Pancreas (tissue), 10 donors: ENCODE measurements around the gene DBN1. TPM values are rescaled to one million over a fixed set of nuclear protein-coding genes. Genes with fewer than 3 reads are reported as not detected.
"Not testable (repeated sequence)": the region's sequence is repeated elsewhere in the genome, so short reads cannot be mapped to it uniquely, and the experiment has no call there.

Source experiments
- ATAC-seq, 4 donors: fragments of 200-7000 bp; cut with Tn5 transposase; one replicate each; pipeline versions ENCODE4 v1.8.0 to v1.9.1; 2020; ENCODE audit warnings: mild to moderate bottlenecking in 4 of 4, moderate library complexity in 4 of 4
- DNase-seq, 6 donors: peaks; one replicate each; pipeline ENCODE4 v3.0.0-alpha.2; 2020
- FAIRE-seq: peaks from 2 replicates; lab custom pipeline; 2012; peaks lifted over from hg19 to GRCh38; lab: Jason Lieb, UNC
- H3K27ac ChIP-seq, 4 donors: fragments of 200-600 bp; sonication (generic); 1 replicate in 3 of 4; 2 replicates in 1 of 4; pipeline versions ENCODE4 v1.5.0 to v1.8.0; 2020
- H3K27me3 ChIP-seq, 4 donors: fragments of 200-600 bp; one replicate each; pipeline ENCODE4 v1.8.0; 2021
- H3K36me3 ChIP-seq, 3 donors: fragments of 200-600 bp; sonication (generic) in 1 of 3; one replicate each; pipeline versions ENCODE4 v1.5.0 to v1.8.0; 2020 to 2021
- H3K4me1 ChIP-seq, 3 donors: fragments of 200-600 bp; one replicate each; pipeline ENCODE4 v1.8.0; 2021
- H3K4me3 ChIP-seq, 4 donors: fragments of 200-600 bp; sonication (generic) in 2 of 4; one replicate each; pipeline versions ENCODE4 v1.5.0 to v1.8.0; 2020 to 2021
- H3K9me3 ChIP-seq, 4 donors: fragments of 200-600 bp; one replicate each; pipeline ENCODE4 v1.8.0; 2021
- CTCF ChIP-seq, 4 donors: fragments of 200-600 bp; sonication (generic) in 3 of 4; IDR thresholded peaks; one replicate each; pipeline versions ENCODE4 v1.5.0 to v1.8.0; 2021; ENCODE audit warnings: antibody characterized with exemption in 4 of 4
- WGBS, 2 donors: extraction: QIAGEN DNeasy Blood & Tissue Kit; methylation state at CpG; one replicate each; pipeline ENCODE4 v1.1.7; 2013; 5-methylcytosine and 5-hydroxymethylcytosine counted together
- intact Hi-C, 3 donors: fragments of 100-400 bp; cut with DNase I; formaldehyde crosslinking; loops; one replicate each; pipeline versions ENCODE4 v1.11.1 to v1.14.2; 2022
- polyA plus RNA-seq, 2 donors: library from polyadenylated mRNA; stranded (reverse); fragments of 200-250 nt; gene quantifications; one replicate each; pipeline ENCODE4 v1.2.3, GENCODE V29; 2013
- total RNA-seq, 6 donors: library from RNA; stranded (reverse); fragmentation: NEBNext Ultra II Directional in 4 of 6; extraction: Animal tissue kit (Norgen Biotek cat#: 25700) in 4 of 6; gene quantifications; one replicate each; pipeline versions ENCODE4 v1.2.1 to v1.2.4, GENCODE V29; 2021 to 2023
- donor health status: healthy with polysubstance abuse.
- donor health status: DM: no; HTN: no; CAD: no; lungs with moderate emphysema.
- donor health status: DM: no; HTN: no; CAD: no.
- donor health status: control.
- donor health status: control.
- donor health status: Bipolar disorder and iron deficiency.
- donor health status: DM: yes; HTN: yes; CAD: no.
- donor health status: DM: no; HTN: no; CAD: no.
- donor health status: DM: no; HTN: no; CAD: no.
- donor health status: DM: yes; HTN: yes; CAD: no.

DBN1 gene
- total and polyA plus RNA-seq, 8 donors: 10.2 to 38.2 (median 17.0) TPM

DNA sequence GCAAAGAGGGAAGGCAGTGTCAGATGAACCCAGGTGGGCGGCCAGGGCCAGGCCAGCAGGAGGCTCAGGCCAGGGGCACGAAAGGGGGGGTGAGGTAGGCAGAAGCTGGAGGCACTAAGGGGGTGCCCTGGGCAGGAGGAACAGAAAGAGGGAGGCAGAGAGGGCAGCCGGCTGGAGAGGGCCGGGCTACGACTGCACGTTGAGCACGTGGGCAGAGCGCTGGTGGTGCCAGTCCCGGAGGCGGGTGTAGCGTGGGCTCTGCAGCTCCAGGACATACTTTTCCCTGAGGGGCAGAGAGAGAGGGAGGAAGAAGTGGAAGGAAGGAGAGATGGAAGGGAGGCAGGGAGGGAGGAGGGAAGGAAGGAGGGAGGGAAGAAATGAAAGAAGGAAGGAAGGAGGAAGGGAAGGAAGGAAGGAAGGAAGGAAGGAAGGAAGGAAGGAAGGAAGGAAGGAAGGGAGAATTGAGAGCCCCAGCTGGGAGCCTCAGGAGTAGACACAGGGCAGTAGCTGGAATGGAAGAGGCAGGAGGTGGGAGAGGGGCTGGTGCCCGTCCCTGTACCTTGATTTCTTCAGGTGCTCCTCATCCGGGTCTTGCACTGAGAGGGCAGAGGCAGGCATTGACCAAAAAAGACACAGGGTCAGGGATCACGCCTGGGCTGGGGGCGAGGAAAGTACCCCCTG, 17.0 kb upstream of the DBN1 start:
- intact Hi-C loops: no loop called here
- FAIRE-seq (no peak), ATAC-seq (no peak), DNase-seq (peak in 1 of 6 donors; percentile 55)
- 93 to 96% methylated on average over 14 to 15 of the region's 15 CpGs for WGBS, 2 donors
- Histone ChIP-seq H3K9me3 (no peaks in the 10 kb centered on the region), H3K36me3 (no peaks in the 10 kb centered on the region), H3K27ac (no peak overlapping the region), H3K4me1 (no peaks in the 10 kb centered on the region), H3K27me3 (no peaks in the 10 kb centered on the region), H3K4me3 (no peak overlapping the region)
- TF ChIP-seq CTCF (IDR thresholded peaks at IDR 0.05): no peak

GRCh38 chr5:177489119-177489716, 15.8 kb upstream of the DBN1 start:
- no peak for TF ChIP-seq CTCF (IDR thresholded peaks at IDR 0.05)
- H3K27me3 ChIP-seq: no peaks in the 10 kb centered on the region
- H3K27ac ChIP-seq: no peak overlapping the region
- intact Hi-C loops: no loop called here
- H3K4me1 ChIP-seq: no peaks in the 10 kb centered on the region
- 72 to 81% methylated on average over 26 of the region's 26 CpGs for WGBS, 2 donors
- H3K9me3 ChIP-seq: no peaks in the 10 kb centered on the region
- H3K36me3 ChIP-seq: no peaks in the 10 kb centered on the region
- DNase-seq (peak in 1 of 6 donors; percentile 75), ATAC-seq (peak in 1 of 4 donors; percentile 37), FAIRE-seq (no peak)
- no peak overlapping the region for H3K4me3 ChIP-seq

DNA sequence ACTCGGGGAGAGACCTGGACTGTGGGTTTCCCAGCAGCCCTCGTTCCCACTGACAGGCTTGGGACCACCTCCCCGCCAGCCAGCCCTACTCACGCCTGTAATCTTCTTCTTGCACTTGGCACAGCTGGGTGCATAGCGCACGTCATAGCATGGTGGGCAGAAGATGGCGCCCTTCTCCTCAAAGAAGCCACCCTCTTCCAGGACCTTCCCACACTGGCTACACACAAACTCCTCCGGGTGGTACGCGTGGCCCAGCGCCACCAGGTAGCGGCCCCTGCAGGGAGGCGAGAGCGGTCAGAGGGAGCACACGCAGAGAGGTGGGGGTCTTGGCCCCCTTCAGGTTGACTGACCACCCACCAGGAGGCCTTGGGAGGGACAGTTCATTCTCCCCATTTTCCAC, 14.5 kb upstream of the DBN1 start:
- ATAC-seq: peak in 1 of 4 donors; percentile 22
- 91 to 93% methylated on average over 15 of the region's 15 CpGs for WGBS, 2 donors
- DNase-seq: peak in 2 of 6 donors; percentile 10 to 35
- intact Hi-C loops: no loop called here
- FAIRE-seq: no peak
- Histone ChIP-seq H3K4me1 (no peaks in the 10 kb centered on the region), H3K27me3 (no peaks in the 10 kb centered on the region), H3K4me3 (no peak overlapping the region), H3K27ac (no peak overlapping the region), H3K9me3 (no peaks in the 10 kb centered on the region), H3K36me3 (no peaks in the 10 kb centered on the region)
- no peak for TF ChIP-seq CTCF (IDR thresholded peaks at IDR 0.05)

GRCh38 chr5:177487144-177487543, 13.7 kb upstream of the DBN1 start:
- H3K36me3 ChIP-seq: no peaks in the 10 kb centered on the region
- no peak overlapping the region for H3K27ac ChIP-seq
- DNase-seq (no peak), ATAC-seq (no peak), FAIRE-seq (no peak)
- no peak overlapping the region for H3K4me3 ChIP-seq
- intact Hi-C loops: no loop called here
- no peaks in the 10 kb centered on the region for H3K9me3 ChIP-seq
- TF ChIP-seq CTCF (IDR thresholded peaks at IDR 0.05): no peak
- no peaks in the 10 kb centered on the region for H3K27me3 ChIP-seq
- no peaks in the 10 kb centered on the region for H3K4me1 ChIP-seq
- 91 to 94% methylated on average over 8 of the region's 8 CpGs for WGBS, 2 donors

- ATAC-seq (no peak), FAIRE-seq (no peak), DNase-seq (no peak)
- no peak overlapping the region for H3K27ac ChIP-seq
- intact Hi-C loops: no loop called here
- H3K27me3 ChIP-seq: no peaks in the 10 kb centered on the region
- H3K36me3 ChIP-seq: no peaks in the 10 kb centered on the region
- 97 to 100% methylated on average over 3 of the region's 3 CpGs for WGBS, 2 donors
- no peak for TF ChIP-seq CTCF (IDR thresholded peaks at IDR 0.05)
- no peak overlapping the region for H3K4me3 ChIP-seq
- no peaks in the 10 kb centered on the region for H3K4me1 ChIP-seq
- no peaks in the 10 kb centered on the region for H3K9me3 ChIP-seq
Measured at GRCh38 chr5:177486256-177486655, 12.8 kb upstream of the DBN1 start.

DNA sequence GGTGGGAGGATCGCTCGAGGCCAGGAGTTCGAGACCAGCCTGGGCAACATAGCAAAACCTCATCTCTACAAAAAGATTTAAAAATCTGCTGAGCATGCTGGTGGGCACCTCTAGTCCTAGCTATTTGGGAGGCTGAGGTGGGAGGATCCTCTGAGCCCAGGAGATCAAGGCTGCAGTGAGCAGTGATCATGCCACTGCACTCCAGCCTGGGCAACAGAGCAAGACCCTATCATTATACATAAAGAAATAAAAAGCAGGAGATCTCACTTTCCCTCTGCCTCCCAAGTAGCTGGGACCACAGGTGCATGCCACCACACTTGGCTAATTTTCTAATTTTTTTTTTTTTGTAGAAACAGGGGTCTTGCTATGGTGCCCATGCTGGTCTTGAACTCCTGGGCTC, 12.3 kb upstream of the DBN1 start:
- ATAC-seq, H3K4me3 ChIP-seq, H3K27ac ChIP-seq, FAIRE-seq, intact Hi-C loops, DNase-seq, H3K9me3 ChIP-seq, H3K27me3 ChIP-seq, H3K36me3 ChIP-seq, H3K4me1 ChIP-seq: not testable (repeated sequence)
- WGBS, 2 donors: 96 to 98% methylated on average over 3 of the region's 3 CpGs
